Muscle layer of colon (tissue), 2 donors: Measurements from ENCODE around the gene LRRC49.
"Not testable (repeated sequence)": the region's sequence is repeated elsewhere in the genome, so short reads cannot be mapped to it uniquely, and the experiment has no call there.

Experiments used
- H3K27ac ChIP-seq: one replicate; pipeline ENCODE4 v1.7.0; 2013; ENCODE audit warnings: low read depth, mild to moderate bottlenecking, low read length, moderate library complexity
- H3K27me3 ChIP-seq, 2 donors: one replicate each; pipeline ENCODE4 v1.7.0; 2013; ENCODE audit warnings: low read length in 2 of 2, mild to moderate bottlenecking in 2 of 2; ENCODE audit not compliant: insufficient read depth in 2 of 2, control insufficient read depth in 1 of 2
- H3K36me3 ChIP-seq: one replicate; pipeline ENCODE4 v1.7.0; 2013; ENCODE audit warnings: mild to moderate bottlenecking, low read length; ENCODE audit not compliant: insufficient read depth
- H3K4me1 ChIP-seq: one replicate; pipeline ENCODE4 v1.7.0; 2013; ENCODE audit warnings: mild to moderate bottlenecking, low read length; ENCODE audit not compliant: insufficient read depth
- H3K4me3 ChIP-seq, 2 donors: one replicate each; pipeline ENCODE4 v1.7.0; 2013; ENCODE audit warnings: low read length in 2 of 2, low read depth in 1 of 2, mild to moderate bottlenecking in 1 of 2, moderate library complexity in 1 of 2
- H3K9ac ChIP-seq: one replicate; pipeline ENCODE4 v1.7.0; 2013; ENCODE audit warnings: low read length
- H3K9me3 ChIP-seq: one replicate; pipeline ENCODE4 v1.7.0; 2013; ENCODE audit warnings: mild to moderate bottlenecking, low read length
- donor health status: abdominal sarcoma.
- donor health status: Adenocarcinoma of cecum.

LRRC49 gene

DNA sequence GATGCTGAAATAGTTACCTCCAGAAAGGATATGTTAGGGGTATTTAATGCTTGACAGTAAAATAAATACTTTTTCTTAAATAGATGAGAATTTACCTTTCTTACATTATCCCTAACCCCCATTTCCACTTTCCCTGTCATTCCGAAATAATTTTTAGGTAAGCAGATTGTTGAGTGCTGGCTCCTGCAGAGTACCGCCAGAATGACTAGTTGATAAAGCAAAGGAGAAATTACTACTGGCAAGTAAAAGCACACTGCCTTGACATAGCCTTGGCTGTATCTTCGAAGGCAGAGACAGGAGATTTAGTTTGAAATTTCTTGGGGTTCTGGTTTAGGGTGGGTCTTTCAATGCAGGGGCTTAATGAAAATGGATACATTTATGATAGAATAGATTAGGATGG is 40.8 kb downstream of the LRRC49 start:
- Histone ChIP-seq H3K4me3 (no peak overlapping the region), H3K27me3 (no peaks in the 10 kb centered on the region), H3K9me3 (no peaks in the 10 kb centered on the region), H3K36me3 (no peaks in the 10 kb centered on the region), H3K27ac (no peak overlapping the region), H3K4me1 (no peaks in the 10 kb centered on the region), H3K9ac (no peak overlapping the region)

DNA sequence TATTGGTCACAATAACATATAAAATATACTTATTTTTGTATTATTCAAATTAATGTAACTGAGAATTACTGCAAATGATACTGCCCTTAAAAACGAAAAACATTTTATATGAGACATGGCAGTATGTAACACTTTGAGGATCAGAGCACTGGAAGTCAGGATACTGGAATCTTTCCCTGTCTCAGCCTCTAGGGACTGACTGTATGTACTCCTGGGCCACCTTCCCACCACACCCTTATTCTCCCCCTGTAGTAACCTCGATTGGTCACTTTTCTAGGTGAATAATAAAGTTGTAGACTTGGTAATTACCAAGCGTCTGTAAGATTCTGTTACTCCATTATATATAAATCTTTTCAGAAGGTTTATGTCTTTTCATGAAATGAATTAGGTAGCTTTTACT is 43.0 kb downstream of the LRRC49 start:
- H3K4me3 ChIP-seq = no peak overlapping the region
- no peaks in the 10 kb centered on the region for H3K4me1 ChIP-seq
- H3K27me3 ChIP-seq = no peaks in the 10 kb centered on the region
- no peaks in the 10 kb centered on the region for H3K36me3 ChIP-seq
- no peaks in the 10 kb centered on the region for H3K9me3 ChIP-seq
- no peak overlapping the region for H3K27ac ChIP-seq
- H3K9ac ChIP-seq = no peak overlapping the region

DNA sequence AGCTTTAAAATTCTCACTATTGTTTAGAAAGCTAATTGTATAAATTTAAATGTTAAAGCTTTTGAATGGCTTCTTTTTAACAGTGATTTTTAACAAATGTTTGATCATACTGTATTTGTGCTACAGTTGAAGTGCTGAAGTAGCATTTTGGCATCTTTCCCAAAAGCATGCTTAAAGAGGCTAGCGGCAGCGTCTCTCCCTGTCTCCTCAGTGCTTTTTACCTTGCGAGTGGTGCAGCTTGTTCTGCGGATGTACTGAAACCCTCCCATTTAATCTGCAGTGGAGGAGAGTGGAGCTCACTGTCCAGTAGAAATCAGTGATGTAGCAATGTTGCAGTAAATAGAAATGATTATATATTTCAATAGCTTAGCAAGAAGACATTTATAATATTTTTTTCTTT is 43.7 kb downstream of the LRRC49 start:
- H3K36me3 ChIP-seq = no peaks in the 10 kb centered on the region
- H3K4me1 ChIP-seq = no peaks in the 10 kb centered on the region
- H3K9me3 ChIP-seq = no peaks in the 10 kb centered on the region
- H3K4me3 ChIP-seq = no peak overlapping the region
- H3K9ac ChIP-seq = no peak overlapping the region
- no peak overlapping the region for H3K27ac ChIP-seq
- H3K27me3 ChIP-seq = no peaks in the 10 kb centered on the region

DNA sequence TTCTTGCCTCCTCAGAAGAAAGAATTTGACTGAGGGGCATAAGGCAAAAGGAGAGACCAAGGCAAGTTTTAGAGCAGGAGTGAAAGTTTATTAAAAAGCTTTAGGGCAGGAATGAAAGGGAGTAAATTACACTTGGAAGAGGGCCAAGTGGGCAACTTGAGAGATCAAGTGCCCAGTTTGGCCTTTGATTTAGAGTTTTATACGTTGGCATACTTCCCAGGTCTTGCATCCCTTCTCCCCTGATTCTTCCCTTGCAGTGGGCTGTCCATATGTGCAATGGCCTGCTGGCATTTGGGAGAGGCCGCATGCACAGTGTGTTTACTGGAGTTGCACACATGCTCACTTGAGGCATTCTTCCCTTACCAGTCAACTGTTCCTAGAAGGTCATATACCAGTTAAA is 50.7 kb downstream of the LRRC49 start:
- not testable (repeated sequence) for H3K4me1 ChIP-seq, H3K4me3 ChIP-seq, H3K9me3 ChIP-seq, H3K27me3 ChIP-seq, H3K27ac ChIP-seq, H3K36me3 ChIP-seq, H3K9ac ChIP-seq

DNA sequence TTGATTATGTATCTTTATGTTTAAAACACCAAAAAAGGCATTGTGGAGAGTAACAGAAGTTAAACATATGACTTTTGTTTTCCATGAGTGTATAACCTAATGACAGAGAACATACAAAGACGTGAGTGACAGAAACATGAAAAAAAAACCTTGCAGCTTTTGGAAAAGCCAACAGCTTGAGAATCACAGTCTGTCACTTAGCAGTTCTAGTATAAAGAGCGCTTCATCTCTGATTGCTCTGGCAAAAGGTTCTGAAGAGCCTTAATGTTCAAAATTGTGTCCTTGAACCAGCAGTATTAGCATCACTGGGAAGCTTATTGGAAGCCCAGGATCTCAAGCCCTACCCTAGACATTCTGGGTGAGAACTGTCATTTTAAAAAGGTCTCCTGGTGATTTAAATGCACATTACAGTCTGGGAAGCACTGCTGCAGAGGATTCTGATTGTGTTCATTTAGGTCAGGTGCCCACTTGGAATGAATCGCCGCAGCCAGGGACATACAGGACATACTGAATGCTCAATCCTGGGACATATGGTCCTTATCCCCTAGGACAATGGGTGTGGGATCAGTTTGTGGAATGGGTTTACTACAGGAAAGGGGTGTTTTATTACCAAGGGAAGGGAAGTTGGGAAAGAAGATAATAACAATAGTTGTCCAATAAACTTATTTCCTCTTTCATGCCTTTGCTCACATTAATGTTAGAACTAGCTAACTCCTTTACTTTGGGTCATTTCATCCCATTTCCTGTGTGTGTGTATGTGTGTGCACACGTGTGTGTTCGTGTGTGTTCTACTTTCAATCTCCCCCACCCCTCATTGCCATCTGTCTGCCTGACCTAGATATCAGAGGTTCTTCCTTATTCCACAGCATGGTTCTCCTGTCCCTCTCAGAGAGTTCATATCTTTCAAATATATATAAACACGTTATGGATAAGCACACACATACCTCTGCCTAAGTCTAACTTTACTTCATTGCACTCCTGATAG is 55.0 kb downstream of the LRRC49 start:
- Histone ChIP-seq H3K36me3 (no peaks in the 10 kb centered on the region), H3K9ac (no peak overlapping the region), H3K9me3 (no peaks in the 10 kb centered on the region), H3K27me3 (no peaks in the 10 kb centered on the region), H3K4me1 (no peaks in the 10 kb centered on the region), H3K27ac (no peak overlapping the region), H3K4me3 (no peak overlapping the region)

DNA sequence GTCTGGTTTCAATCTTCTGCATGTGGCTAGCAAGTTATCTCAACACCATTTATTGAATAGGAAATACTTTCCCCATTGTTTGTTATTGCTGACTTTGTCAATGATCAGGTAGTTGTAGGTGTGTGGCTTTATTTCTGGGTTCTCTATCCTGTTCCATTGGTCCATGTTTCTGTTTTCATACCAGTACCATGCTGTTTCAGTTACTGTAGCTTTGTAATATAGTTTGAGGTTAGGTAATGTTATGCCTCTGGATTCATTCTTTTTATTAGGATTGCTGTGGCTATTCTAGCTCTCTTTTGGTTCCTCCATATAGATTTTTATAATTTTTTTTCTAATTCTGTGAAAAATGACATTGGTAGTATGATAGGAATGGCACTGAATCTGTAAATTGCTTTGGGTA is 58.3 kb downstream of the LRRC49 start:
- Histone ChIP-seq H3K4me3 (no peak overlapping the region), H3K36me3 (no peaks in the 10 kb centered on the region), H3K9ac (no peak overlapping the region)

DNA sequence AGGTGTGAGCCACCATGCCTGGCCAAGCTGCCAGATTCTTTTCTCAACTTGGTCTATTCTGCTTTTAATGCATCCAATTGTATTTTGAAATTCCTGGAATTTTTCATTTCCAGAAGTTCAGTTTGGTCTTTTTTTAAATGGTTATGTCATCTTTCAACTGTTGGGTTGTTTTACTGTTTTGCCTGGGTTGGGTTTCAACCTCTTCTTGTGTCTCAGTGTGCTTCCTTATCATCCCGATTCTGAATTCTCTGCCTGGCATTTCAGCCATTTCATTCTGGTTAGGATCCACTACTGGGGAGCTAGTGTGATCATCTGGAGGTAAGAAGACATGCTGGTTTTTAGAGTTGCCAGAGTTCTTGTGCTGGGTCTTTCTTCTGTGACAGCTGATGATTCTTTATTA is 61.5 kb downstream of the LRRC49 start:
- peaks cover 4% of the 10 kb centered on the region for H3K4me1 ChIP-seq
- H3K36me3 ChIP-seq = no peaks in the 10 kb centered on the region
- H3K9me3 ChIP-seq = no peaks in the 10 kb centered on the region
- no peak overlapping the region for H3K4me3 ChIP-seq
- H3K9ac ChIP-seq = no peak overlapping the region
- H3K27me3 ChIP-seq = no peaks in the 10 kb centered on the region
- no peak overlapping the region for H3K27ac ChIP-seq

More for the DNA sequence above, 58.3 kb downstream of the LRRC49 start:
- Histone ChIP-seq H3K9me3 (no peaks in the 10 kb centered on the region), H3K27ac (no peak overlapping the region), H3K27me3 (no peaks in the 10 kb centered on the region), H3K4me1 (no peaks in the 10 kb centered on the region)

DNA sequence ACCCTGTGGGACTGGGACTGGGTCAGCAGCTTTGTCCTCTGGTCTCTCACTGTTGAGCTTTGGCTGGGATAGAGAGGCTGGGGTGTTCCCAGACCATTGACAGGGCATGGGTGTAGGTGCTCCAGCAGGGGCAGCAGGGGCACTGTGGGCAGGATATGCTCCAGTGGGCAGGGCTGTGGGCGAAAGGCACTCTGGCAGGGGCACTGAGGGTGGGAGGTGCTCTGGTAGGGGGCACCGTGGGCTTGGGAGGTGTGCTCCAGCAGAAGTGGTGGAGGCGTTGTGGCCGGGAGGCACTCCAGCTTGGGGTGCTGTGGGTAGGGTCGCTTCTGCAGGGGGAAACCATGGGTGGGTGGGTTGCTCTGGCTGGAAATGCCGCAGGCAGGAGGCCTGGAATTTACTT is 62.1 kb downstream of the LRRC49 start:
- H3K27ac ChIP-seq = no peak overlapping the region
- no peak overlapping the region for H3K4me3 ChIP-seq
- no peak overlapping the region for H3K9ac ChIP-seq
- no peaks in the 10 kb centered on the region for H3K36me3 ChIP-seq
- H3K9me3 ChIP-seq = no peaks in the 10 kb centered on the region
- H3K27me3 ChIP-seq = no peaks in the 10 kb centered on the region
- H3K4me1 ChIP-seq = peaks cover 4% of the 10 kb centered on the region

DNA sequence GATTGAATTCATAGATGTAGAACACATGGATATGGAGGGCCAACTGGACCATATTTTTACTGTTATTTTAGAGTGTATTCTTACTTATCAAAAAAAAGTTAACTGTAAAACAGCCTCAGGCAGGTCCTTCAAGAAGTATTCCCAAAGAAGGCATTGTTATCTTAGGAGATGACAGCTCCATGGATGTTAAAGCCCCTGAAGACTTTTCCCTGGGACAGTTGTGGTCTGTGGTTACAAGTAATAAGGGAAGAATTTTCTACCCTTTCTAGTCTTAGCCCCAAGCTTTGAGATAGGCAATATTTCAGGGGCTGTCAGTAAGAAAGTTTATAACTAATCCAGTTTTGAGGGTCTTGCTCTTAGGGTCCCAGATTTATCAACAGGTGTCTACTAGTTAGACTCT is 62.5 kb downstream of the LRRC49 start:
- Histone ChIP-seq H3K4me1 (peaks cover 4% of the 10 kb centered on the region), H3K27ac (no peak overlapping the region), H3K9me3 (no peaks in the 10 kb centered on the region), H3K36me3 (no peaks in the 10 kb centered on the region), H3K27me3 (no peaks in the 10 kb centered on the region), H3K9ac (no peak overlapping the region), H3K4me3 (no peak overlapping the region)

DNA sequence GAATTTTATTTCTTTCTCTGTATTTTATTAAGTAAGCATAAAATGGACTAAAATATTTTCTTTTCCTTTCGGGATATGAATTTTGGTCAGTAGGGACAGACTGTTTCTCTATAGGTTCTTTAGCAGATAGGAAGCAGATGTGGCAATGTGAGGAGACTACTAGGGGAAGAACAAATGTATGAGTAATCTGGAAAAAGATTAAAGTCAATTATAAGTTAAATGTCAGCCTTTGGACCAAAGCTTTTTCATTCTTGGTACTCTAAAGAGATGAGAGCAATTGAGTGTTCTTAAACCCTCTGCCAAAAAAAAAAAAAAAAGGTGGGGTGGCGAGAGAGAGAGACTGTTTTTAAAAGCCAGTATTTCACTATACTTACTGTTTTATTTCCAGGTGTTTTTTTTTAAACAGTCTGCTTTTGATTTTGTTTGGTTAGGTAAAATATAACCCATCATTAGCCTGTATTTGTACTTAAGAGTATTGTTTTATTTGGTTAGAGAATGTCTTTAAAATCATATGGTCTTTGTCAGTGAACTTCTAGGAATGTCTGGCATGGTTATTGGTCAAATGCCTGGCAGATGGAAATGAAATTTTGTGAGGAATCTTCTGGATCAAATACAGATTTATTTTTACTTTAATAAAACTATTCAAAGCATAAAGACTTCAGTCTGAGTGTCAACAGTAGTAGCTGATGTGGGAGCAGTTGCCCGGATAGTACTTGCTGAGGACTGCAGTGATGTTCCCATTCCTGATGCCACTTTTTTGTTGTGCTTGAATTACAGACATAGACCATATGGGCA is 63.8 kb downstream of the LRRC49 start:
- Histone ChIP-seq H3K9ac (no peak overlapping the region), H3K36me3 (no peaks in the 10 kb centered on the region), H3K4me1 (peaks cover 4% of the 10 kb centered on the region), H3K9me3 (no peaks in the 10 kb centered on the region), H3K27me3 (no peaks in the 10 kb centered on the region), H3K4me3 (no peak overlapping the region), H3K27ac (no peak overlapping the region)

DNA sequence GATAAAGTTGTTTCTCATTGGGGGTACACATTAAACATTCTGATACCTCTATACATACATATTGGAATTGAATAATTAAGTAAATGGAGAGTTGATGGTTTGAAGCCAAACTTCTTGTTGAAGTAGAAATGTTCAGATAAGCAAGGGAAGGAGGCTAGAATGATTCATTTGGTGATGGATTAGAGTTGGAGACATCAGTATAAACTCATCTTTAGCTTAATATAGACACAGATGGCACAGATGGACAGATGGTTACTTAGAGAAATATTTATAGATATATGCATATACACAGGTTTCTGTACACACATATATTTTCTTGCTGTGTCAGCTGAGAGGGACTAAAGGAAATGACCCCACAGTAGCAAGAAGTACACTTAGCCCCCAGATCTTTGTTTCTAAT is 69.5 kb downstream of the LRRC49 start:
- Histone ChIP-seq H3K27ac (no peak overlapping the region), H3K27me3 (no peaks in the 10 kb centered on the region), H3K9ac (no peak overlapping the region), H3K4me1 (no peaks in the 10 kb centered on the region), H3K4me3 (no peak overlapping the region), H3K36me3 (no peaks in the 10 kb centered on the region), H3K9me3 (no peaks in the 10 kb centered on the region)
